T-helper 2 cell treated with Interferon-gamma antibody and Interleukin-4, amounts not matched to agents 100 ng/mL and 5 ng/mL, for 36 hours (primary cell): ENCODE results near the gene KCNIP3. TPM values are rescaled to one million over a fixed set of nuclear protein-coding genes. Genes with fewer than 3 reads are reported as not detected.

ENCODE experiments used
- intact Hi-C: fragments of 100-400 bp; cut with micrococcal nuclease; formaldehyde crosslinking; loops from one replicate; pipeline ENCODE4 v1.15.1; 2023
- total RNA-seq: library from RNA; stranded (reverse); gene quantifications from 2 replicates; pipeline ENCODE4 v1.2.3, GENCODE V29; 2022

Gene KCNIP3
- total RNA-seq, 1 donor from 2014 or later: not detected

- intact Hi-C loops: no loop called here
Observed at GRCh38 chr2:95274291-95275150, 22.6 kb upstream of the KCNIP3 start, which contains the start of gene PROM2. Gene PROM2, plus strand, starts transcription at chr2:95274449. Its CDS starts 137 bp downstream, at chr2:95274586.

- intact Hi-C loops: no loop called here
Observed at GRCh38 chr2:95275151-95275515, 22.0 kb upstream of the KCNIP3 start.

- intact Hi-C loops: no loop called here
Observed at GRCh38 chr2:95275601-95276243, 21.4 kb upstream of the KCNIP3 start.

GRCh38 chr2:95276244-95276887 is 20.8 kb upstream of the KCNIP3 start:
- intact Hi-C loops: no loop called here

- intact Hi-C loops: no loop called here
Observed at GRCh38 chr2:95276888-95277245, 20.3 kb upstream of the KCNIP3 start.

GRCh38 chr2:95277246-95277906 is 19.8 kb upstream of the KCNIP3 start:
- intact Hi-C loops: no loop called here

GRCh38 chr2:95278051-95278471 is 19.1 kb upstream of the KCNIP3 start:
- intact Hi-C loops: no loop called here

- intact Hi-C loops: no loop called here
Observed at GRCh38 chr2:95278637-95279225, 18.4 kb upstream of the KCNIP3 start.

GRCh38 chr2:95279435-95280035 is 17.6 kb upstream of the KCNIP3 start:
- intact Hi-C loops: no loop called here

GRCh38 chr2:95281071-95281470 is 16.1 kb upstream of the KCNIP3 start:
- intact Hi-C loops: no loop called here

- intact Hi-C loops: no loop called here
Observed at GRCh38 chr2:95281786-95282185, 15.4 kb upstream of the KCNIP3 start.

GRCh38 chr2:95282458-95282857 is 14.7 kb upstream of the KCNIP3 start:
- intact Hi-C loops: no loop called here

GRCh38 chr2:95283562-95283961 is 13.6 kb upstream of the KCNIP3 start:
- intact Hi-C loops: no loop called here

- intact Hi-C loops: no loop called here
Observed at GRCh38 chr2:95284886-95285541, 12.1 kb upstream of the KCNIP3 start.

- intact Hi-C loops: no loop called here
Observed at GRCh38 chr2:95285542-95285932, 11.6 kb upstream of the KCNIP3 start.

GRCh38 chr2:95287336-95287735 is 9.8 kb upstream of the KCNIP3 start:
- intact Hi-C loops: no loop called here

GRCh38 chr2:95287806-95288205 is 9.3 kb upstream of the KCNIP3 start:
- intact Hi-C loops: no loop called here

- intact Hi-C loops: no loop called here
Observed at GRCh38 chr2:95289253-95289652, 7.9 kb upstream of the KCNIP3 start.

- intact Hi-C loops: no loop called here
Observed at GRCh38 chr2:95291222-95291621, 5.9 kb upstream of the KCNIP3 start.

GRCh38 chr2:95292623-95293260 is 4.4 kb upstream of the KCNIP3 start:
- intact Hi-C loops: no loop called here
